ENCODE measurements around the gene TBC1D22B. TPM values are rescaled to one million over a fixed set of nuclear protein-coding genes. Genes with fewer than 3 reads are reported as not detected.

Gene TBC1D22B
- total RNA-seq, 4 donors from 2014 or later, result 14.2 to 19.6 (median 18.4) TPM

DNA sequence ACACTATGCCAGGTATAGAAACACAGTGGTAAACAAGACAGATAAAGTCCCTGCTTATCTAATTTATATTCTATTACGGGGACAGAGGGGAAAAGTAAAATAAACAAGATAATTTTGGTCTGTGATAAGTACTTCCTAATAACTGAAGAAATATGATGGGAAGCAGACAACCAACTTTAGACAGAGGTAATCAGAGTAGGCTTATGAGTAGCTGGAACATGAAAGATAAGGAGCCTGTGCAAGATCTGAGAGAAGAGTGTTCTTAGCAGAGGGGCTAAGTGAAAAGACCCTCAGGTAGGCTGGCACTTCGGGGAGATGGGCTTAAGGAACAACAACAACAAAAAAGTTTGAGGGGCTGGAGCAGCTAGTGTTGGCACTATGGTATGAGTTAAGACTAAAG, 100.3 kb downstream of the TBC1D22B start:
- Histone ChIP-seq H3K36me3 (peaks cover 21% of the 10 kb centered on the region), H3K27me3 (no peaks in the 10 kb centered on the region), H3K4me3 (no peak overlapping the region), H3K9me3 (no peaks in the 10 kb centered on the region), H3K27ac (no peak overlapping the region), H3K4me1 (peaks cover 23% of the 10 kb centered on the region)
- 84% methylated on average over 2 of the region's 2 CpGs for WGBS
- no peak for DNase-seq (ENCODE audit: low spot score in 2 of 2)
- TF ChIP-seq POLR2A (IDR thresholded peaks at IDR 0.05), result no peak
- no peak for TF ChIP-seq EP300 (IDR thresholded peaks at IDR 0.05)
- no peak for TF ChIP-seq POLR2AphosphoS5 (IDR thresholded peaks at IDR 0.05)
- TF ChIP-seq, protein P1, sequence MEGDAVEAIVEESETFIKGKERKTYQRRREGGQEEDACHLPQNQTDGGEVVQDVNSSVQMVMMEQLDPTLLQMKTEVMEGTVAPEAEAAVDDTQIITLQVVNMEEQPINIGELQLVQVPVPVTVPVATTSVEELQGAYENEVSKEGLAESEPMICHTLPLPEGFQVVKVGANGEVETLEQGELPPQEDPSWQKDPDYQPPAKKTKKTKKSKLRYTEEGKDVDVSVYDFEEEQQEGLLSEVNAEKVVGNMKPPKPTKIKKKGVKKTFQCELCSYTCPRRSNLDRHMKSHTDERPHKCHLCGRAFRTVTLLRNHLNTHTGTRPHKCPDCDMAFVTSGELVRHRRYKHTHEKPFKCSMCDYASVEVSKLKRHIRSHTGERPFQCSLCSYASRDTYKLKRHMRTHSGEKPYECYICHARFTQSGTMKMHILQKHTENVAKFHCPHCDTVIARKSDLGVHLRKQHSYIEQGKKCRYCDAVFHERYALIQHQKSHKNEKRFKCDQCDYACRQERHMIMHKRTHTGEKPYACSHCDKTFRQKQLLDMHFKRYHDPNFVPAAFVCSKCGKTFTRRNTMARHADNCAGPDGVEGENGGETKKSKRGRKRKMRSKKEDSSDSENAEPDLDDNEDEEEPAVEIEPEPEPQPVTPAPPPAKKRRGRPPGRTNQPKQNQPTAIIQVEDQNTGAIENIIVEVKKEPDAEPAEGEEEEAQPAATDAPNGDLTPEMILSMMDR (IDR thresholded peaks at IDR 0.05), result no peak

DNA sequence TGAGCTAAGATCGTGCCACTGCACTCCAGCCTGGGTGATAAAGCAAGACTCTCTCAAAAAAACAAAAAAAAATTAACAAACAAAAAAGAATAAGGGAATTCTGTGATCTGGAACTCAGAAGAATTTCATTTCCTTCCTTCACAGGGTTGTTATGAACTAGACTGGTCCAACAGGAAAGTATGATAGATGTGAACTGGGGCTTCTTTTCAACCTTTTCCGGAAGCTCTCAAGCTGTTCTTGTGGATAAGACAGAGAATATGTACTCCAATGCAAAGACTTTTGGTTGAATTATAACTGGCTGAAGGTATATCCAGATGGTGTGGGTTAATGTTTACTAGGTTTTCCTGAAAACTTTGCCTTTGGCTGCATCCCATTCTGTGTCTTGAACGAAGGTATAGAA, 101.5 kb downstream of the TBC1D22B start:
- DNase-seq (ENCODE audit: low spot score in 2 of 2), result no peak
- Histone ChIP-seq H3K27me3 (no peaks in the 10 kb centered on the region), H3K9me3 (no peaks in the 10 kb centered on the region), H3K4me1 (peaks cover 17% of the 10 kb centered on the region), H3K36me3 (peaks cover 31% of the 10 kb centered on the region), H3K4me3 (no peak overlapping the region), H3K27ac (no peak overlapping the region)
- TF ChIP-seq, protein P1 (IDR thresholded peaks at IDR 0.05), result no peak
- TF ChIP-seq EP300 (IDR thresholded peaks at IDR 0.05) (no peak), POLR2AphosphoS5 (IDR thresholded peaks at IDR 0.05) (no peak), POLR2A (IDR thresholded peaks at IDR 0.05) (no peak)
- WGBS, result 83% methylated on average over 3 of the region's 3 CpGs

GRCh38 chr6:37362101-37362828, 104.7 kb downstream of the TBC1D22B start:
- Histone ChIP-seq H3K27ac (no peak overlapping the region), H3K9me3 (no peaks in the 10 kb centered on the region), H3K4me3 (no peak overlapping the region), H3K27me3 (no peaks in the 10 kb centered on the region), H3K36me3 (peaks cover 36% of the 10 kb centered on the region), H3K4me1 (no peaks in the 10 kb centered on the region)
- WGBS, result 78% methylated on average over 2 of the region's 2 CpGs
- TF ChIP-seq POLR2A (IDR thresholded peaks at IDR 0.05) (no peak), EP300 (IDR thresholded peaks at IDR 0.05) (no peak), POLR2AphosphoS5 (IDR thresholded peaks at IDR 0.05) (no peak)
- TF ChIP-seq, protein P1 (IDR thresholded peaks at IDR 0.05), result no peak
- DNase-seq (ENCODE audit: low spot score in 2 of 2), result no peak

DNA sequence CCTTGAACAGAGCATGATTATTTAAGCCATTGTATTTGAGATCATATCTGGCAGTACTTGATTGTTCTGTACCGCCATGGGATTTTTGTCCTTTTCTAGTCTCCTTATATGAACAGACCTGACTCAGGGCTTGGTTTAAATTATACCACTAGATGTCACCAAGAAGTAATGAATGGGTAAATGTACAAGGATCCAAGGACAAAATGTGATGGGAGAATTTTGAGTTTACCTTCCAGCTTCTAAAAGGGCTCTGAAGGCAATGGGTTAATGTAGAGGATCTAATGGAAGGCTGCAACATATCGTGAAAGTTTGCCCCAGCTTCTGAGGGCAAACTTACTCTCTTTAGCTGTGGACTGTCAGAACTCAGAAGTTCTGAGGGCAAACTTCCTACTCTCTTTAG, 108.2 kb downstream of the TBC1D22B start:
- Histone ChIP-seq H3K27me3 (no peaks in the 10 kb centered on the region), H3K4me1 (no peaks in the 10 kb centered on the region), H3K27ac (no peak overlapping the region), H3K4me3 (no peak overlapping the region), H3K9me3 (no peaks in the 10 kb centered on the region), H3K36me3 (peaks cover 54% of the 10 kb centered on the region)
- whole genome bisulfite sequencing, result 58% methylated on average over 2 of the region's 2 CpGs
- TF ChIP-seq POLR2A (IDR thresholded peaks at IDR 0.05) (no peak), POLR2AphosphoS5 (IDR thresholded peaks at IDR 0.05) (no peak), EP300 (IDR thresholded peaks at IDR 0.05) (no peak)
- TF ChIP-seq, protein P1 (IDR thresholded peaks at IDR 0.05), result no peak
- DNase-seq (ENCODE audit: low spot score in 2 of 2), result no peak

DNA sequence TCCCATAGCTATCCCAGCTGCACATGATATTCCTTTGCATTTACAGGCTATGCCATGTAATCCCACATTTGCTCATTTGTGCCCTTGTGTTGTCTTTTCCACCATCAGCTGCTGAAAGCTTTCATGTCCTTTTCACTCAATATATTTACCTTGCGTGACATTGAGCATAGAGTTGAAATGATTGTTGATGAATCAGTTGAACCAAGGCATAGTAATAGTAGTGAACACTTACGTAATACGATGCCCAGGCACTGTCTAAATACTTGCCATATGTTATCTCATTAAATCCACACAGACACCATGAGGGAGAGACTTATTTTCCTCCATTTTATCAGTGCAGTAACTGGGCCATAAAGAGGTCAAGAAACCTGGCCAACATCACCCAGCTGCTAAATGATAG, 109.3 kb downstream of the TBC1D22B start:
- TF ChIP-seq POLR2AphosphoS5 (IDR thresholded peaks at IDR 0.05) (no peak), EP300 (IDR thresholded peaks at IDR 0.05) (no peak)
- Histone ChIP-seq H3K4me1 (no peaks in the 10 kb centered on the region), H3K27me3 (no peaks in the 10 kb centered on the region), H3K27ac (no peak overlapping the region), H3K36me3 (peaks cover 53% of the 10 kb centered on the region), H3K4me3 (no peak overlapping the region), H3K9me3 (no peaks in the 10 kb centered on the region)
- no peak for DNase-seq (ENCODE audit: low spot score in 2 of 2)
- 92% methylated on average over 3 of the region's 3 CpGs for WGBS
